Keratinocyte (primary cell): ENCODE measurements around the gene SYNGR1. TPM values are rescaled to one million over a fixed set of nuclear protein-coding genes. Genes with fewer than 3 reads are reported as not detected.

Experiments used
- DNase-seq: peaks from one replicate; pipeline ENCODE4 v3.0.0-alpha.2; 2011; ENCODE audit warnings: low read depth, missing footprints, low spot score
- FAIRE-seq: peaks from 2 replicates; lab custom pipeline; 2011; peaks lifted over from hg19 to GRCh38; lab: Jason Lieb, UNC
- H2AFZ ChIP-seq: 2 replicates; pipeline ENCODE4 v1.6.0; 2012; ENCODE audit warnings: low read length, control low read depth, inconsistent platforms; ENCODE audit not compliant: control insufficient read depth
- H3K27ac ChIP-seq: 2 replicates; pipeline ENCODE4 v1.5.1; 2011; ENCODE audit warnings: low read length; ENCODE audit not compliant: control insufficient read depth, insufficient read depth
- H3K27me3 ChIP-seq: 3 replicates; pipeline ENCODE4 v1.6.0; 2011; ENCODE audit warnings: low read length; ENCODE audit not compliant: control insufficient read depth, insufficient read depth; ENCODE audit errors: extremely low read depth
- H3K36me3 ChIP-seq, 2 experiments: 2 replicates in 1 of 2; 3 replicates in 1 of 2; pipeline ENCODE4 v1.5.1; 2011; ENCODE audit warnings: low read length in 2 of 2, mild to moderate bottlenecking in 1 of 2; ENCODE audit not compliant: control insufficient read depth in 2 of 2, insufficient read depth in 2 of 2; ENCODE audit errors: extremely low read depth in 1 of 2
- H3K4me1 ChIP-seq: 3 replicates; pipeline ENCODE4 v1.5.1; 2011; ENCODE audit warnings: low read length; ENCODE audit not compliant: control insufficient read depth, insufficient read depth; ENCODE audit errors: extremely low read depth
- H3K4me2 ChIP-seq: 3 replicates; pipeline ENCODE4 v1.6.0; 2011; ENCODE audit warnings: low read depth, low read length; ENCODE audit not compliant: control insufficient read depth, insufficient read depth; ENCODE audit errors: extremely low read depth
- H3K4me3 ChIP-seq, 3 experiments: fragments of 200-600 bp in 1 of 3; sonication (generic) in 1 of 3; 2 replicates in 2 of 3; 3 replicates in 1 of 3; pipeline ENCODE4 v1.5.1; 2011 to 2016; ENCODE audit warnings: low read length in 3 of 3, mild to moderate bottlenecking in 3 of 3, control low read depth in 2 of 3, inconsistent platforms in 1 of 3, low read depth in 1 of 3, mixed read lengths in 1 of 3, mixed run types in 1 of 3, moderate library complexity in 1 of 3; ENCODE audit not compliant: control insufficient read depth in 2 of 3, insufficient read depth in 2 of 3; ENCODE audit errors: extremely low read depth in 1 of 3
- H3K79me2 ChIP-seq: 2 replicates; pipeline ENCODE4 v1.6.0; 2012; ENCODE audit warnings: low read length; ENCODE audit not compliant: control insufficient read depth, insufficient read depth
- H3K9ac ChIP-seq: 3 replicates; pipeline ENCODE4 v1.6.0; 2011; ENCODE audit warnings: low read length; ENCODE audit not compliant: control insufficient read depth, insufficient read depth; ENCODE audit errors: extremely low read depth
- H3K9me1 ChIP-seq: 3 replicates; pipeline ENCODE4 v1.6.0; 2011; ENCODE audit warnings: low read length; ENCODE audit not compliant: control insufficient read depth, insufficient read depth; ENCODE audit errors: extremely low read depth
- H3K9me3 ChIP-seq: 2 replicates; pipeline ENCODE4 v1.5.1; 2012; ENCODE audit warnings: low read depth, low read length; ENCODE audit not compliant: control insufficient read depth
- H4K20me1 ChIP-seq: 3 replicates; pipeline ENCODE4 v1.6.0; 2011; ENCODE audit warnings: low read length; ENCODE audit not compliant: control insufficient read depth, insufficient read depth; ENCODE audit errors: extremely low read depth
- EZH2 ChIP-seq: IDR thresholded peaks from one replicate; pipeline ENCODE4 v1.6.1; 2012; ENCODE audit warnings: inconsistent platforms, mild to moderate bottlenecking, low read length, moderate library complexity
- dilution Hi-C: fragments of 300-500 bp; cut with MboI; formaldehyde crosslinking; loops from one replicate; pipeline ENCODE4 v1.7.0; 2020; ENCODE audit warnings: low sequenced_read_pairs; ENCODE audit not compliant: extremely low pct_ligation_motif_present
- polyA plus RNA-seq, 5 experiments: library from polyadenylated mRNA; depleted of rRNA in 3 of 5; stranded (reverse) in 3 of 5; stranded (forward) in 1 of 5; unstranded in 1 of 5; fragments of >200 nt; gene quantifications; 1 replicate in 1 of 5; 2 replicates in 3 of 5; 3 replicates in 1 of 5; pipeline versions ENCODE4 v1.2.1 to v1.2.3, GENCODE V29; 2011 to 2012; ENCODE audit warnings: missing spikeins in 2 of 5, low read depth in 1 of 5, low replicate concordance in 1 of 5
- TF ChIP-seq, protein P1 (sequence below), 3 experiments: IDR thresholded peaks in 1 of 3; conservative IDR thresholded peaks in 1 of 3; optimal IDR thresholded peaks in 1 of 3; 2 replicates in 2 of 3; 3 replicates in 1 of 3; pipeline versions ENCODE3 to v1.5.1; 2011; ENCODE audit warnings: low read length in 3 of 3, mild to moderate bottlenecking in 3 of 3, moderate library complexity in 2 of 3, control low read depth in 1 of 3, inconsistent platforms in 1 of 3; ENCODE audit not compliant: insufficient read depth in 2 of 3; ENCODE audit errors: extremely low read depth in 1 of 3

Gene SYNGR1
- polyA plus RNA-seq, 1 donor (not counting 4 experiments of a cell fraction or from before 2014, with no cell fraction given) = 0.63 TPM

GRCh38 chr22:39371732-39372131 is 21.9 kb downstream of the SYNGR1 start:
- Histone ChIP-seq H3K36me3 (no peaks in the 10 kb centered on the region), H3K27me3 (peaks cover 5% of the 10 kb centered on the region), H3K9me1 (no peaks in the 10 kb centered on the region), H4K20me1 (no peaks in the 10 kb centered on the region), H2AFZ (no peak overlapping the region), H3K4me3 (no peak overlapping the region), H3K79me2 (no peaks in the 10 kb centered on the region), H3K4me2 (no peak overlapping the region), H3K9me3 (peaks cover 2% of the 10 kb centered on the region), H3K27ac (no peak overlapping the region), H3K4me1 (no peaks in the 10 kb centered on the region), H3K9ac (no peak overlapping the region)
- DNase-seq (no peak), FAIRE-seq (no peak)
- TF ChIP-seq EZH2 = no peak
- TF ChIP-seq, protein P1, sequence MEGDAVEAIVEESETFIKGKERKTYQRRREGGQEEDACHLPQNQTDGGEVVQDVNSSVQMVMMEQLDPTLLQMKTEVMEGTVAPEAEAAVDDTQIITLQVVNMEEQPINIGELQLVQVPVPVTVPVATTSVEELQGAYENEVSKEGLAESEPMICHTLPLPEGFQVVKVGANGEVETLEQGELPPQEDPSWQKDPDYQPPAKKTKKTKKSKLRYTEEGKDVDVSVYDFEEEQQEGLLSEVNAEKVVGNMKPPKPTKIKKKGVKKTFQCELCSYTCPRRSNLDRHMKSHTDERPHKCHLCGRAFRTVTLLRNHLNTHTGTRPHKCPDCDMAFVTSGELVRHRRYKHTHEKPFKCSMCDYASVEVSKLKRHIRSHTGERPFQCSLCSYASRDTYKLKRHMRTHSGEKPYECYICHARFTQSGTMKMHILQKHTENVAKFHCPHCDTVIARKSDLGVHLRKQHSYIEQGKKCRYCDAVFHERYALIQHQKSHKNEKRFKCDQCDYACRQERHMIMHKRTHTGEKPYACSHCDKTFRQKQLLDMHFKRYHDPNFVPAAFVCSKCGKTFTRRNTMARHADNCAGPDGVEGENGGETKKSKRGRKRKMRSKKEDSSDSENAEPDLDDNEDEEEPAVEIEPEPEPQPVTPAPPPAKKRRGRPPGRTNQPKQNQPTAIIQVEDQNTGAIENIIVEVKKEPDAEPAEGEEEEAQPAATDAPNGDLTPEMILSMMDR (optimal IDR thresholded peaks at IDR 0.05 in 1 of 3, IDR thresholded peaks at IDR 0.05 in 1 of 3, conservative IDR thresholded peaks at IDR 0.05 in 1 of 3; ENCODE audit: extremely low read depth in 1 of 3, insufficient read depth in 2 of 3, low read length in 3 of 3) = no peak
- dilution Hi-C loops = no loop called here

DNA sequence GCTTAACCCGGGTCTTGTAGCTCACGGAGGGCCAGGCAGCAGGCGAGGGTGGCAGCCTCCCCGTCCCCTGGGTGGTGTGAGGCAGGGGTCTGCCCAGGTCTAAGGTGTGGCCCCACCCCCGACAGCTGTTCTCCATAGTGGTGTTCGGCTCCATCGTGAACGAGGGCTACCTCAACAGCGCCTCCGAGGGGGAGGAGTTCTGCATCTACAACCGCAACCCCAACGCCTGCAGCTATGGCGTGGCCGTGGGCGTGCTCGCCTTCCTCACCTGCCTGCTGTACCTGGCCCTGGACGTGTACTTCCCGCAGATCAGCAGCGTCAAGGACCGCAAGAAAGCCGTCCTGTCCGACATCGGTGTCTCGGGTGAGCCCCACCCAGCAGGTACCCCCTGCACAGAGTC is 24.4 kb downstream of the SYNGR1 start:
- Histone ChIP-seq H3K4me2 (no peak overlapping the region), H2AFZ (no peak overlapping the region), H3K27ac (no peak overlapping the region), H4K20me1 (no peaks in the 10 kb centered on the region), H3K27me3 (peaks cover 5% of the 10 kb centered on the region), H3K9me3 (peaks cover 2% of the 10 kb centered on the region), H3K4me3 (no peak overlapping the region), H3K36me3 (no peaks in the 10 kb centered on the region), H3K9ac (no peak overlapping the region), H3K9me1 (no peaks in the 10 kb centered on the region), H3K79me2 (no peaks in the 10 kb centered on the region), H3K4me1 (no peaks in the 10 kb centered on the region)
- dilution Hi-C loops = no loop called here
- no peak for DNase-seq
- TF ChIP-seq EZH2 = no peak
- TF ChIP-seq, protein P1 (optimal IDR thresholded peaks at IDR 0.05 in 1 of 3, IDR thresholded peaks at IDR 0.05 in 1 of 3, conservative IDR thresholded peaks at IDR 0.05 in 1 of 3; ENCODE audit: extremely low read depth in 1 of 3, insufficient read depth in 2 of 3, low read length in 3 of 3) = peak in 1 of 3 experiments; percentile 28
- no peak for FAIRE-seq
